DND-41 (cell line): ENCODE results near the gene ADRA2B.

Experiments used
- ATAC-seq: fragments of 200-7000 bp; cut with Tn5 transposase; 3 replicates; pipeline ENCODE4 v1.9.1; 2021; ENCODE audit warnings: low read depth; ENCODE audit not compliant: insufficient read depth
- DNase-seq: peaks from one replicate; pipeline ENCODE4 v3.0.0-alpha.2; 2020
- H2AFZ ChIP-seq: 2 replicates; pipeline ENCODE4 v1.6.0; 2012; ENCODE audit warnings: low read depth, low read length
- H3K27ac ChIP-seq: 2 replicates; pipeline ENCODE4 v1.5.1; 2012; ENCODE audit warnings: low read length, inconsistent platforms
- H3K27me3 ChIP-seq: fragments of 200-600 bp; sonication (generic); 2 replicates; pipeline ENCODE4 v1.6.0; 2012; ENCODE audit warnings: low read length, mild to moderate bottlenecking, inconsistent platforms; ENCODE audit not compliant: insufficient read depth, poor library complexity
- H3K36me3 ChIP-seq: 2 replicates; pipeline ENCODE4 v1.5.1; 2012; ENCODE audit warnings: low read length, inconsistent platforms; ENCODE audit not compliant: insufficient read depth
- H3K4me1 ChIP-seq: 2 replicates; pipeline ENCODE4 v1.5.1; 2012; ENCODE audit warnings: mild to moderate bottlenecking, low read length; ENCODE audit not compliant: insufficient read depth
- H3K4me2 ChIP-seq: 2 replicates; pipeline ENCODE4 v1.6.0; 2012; ENCODE audit warnings: mild to moderate bottlenecking, moderate library complexity, low read length, inconsistent platforms; ENCODE audit not compliant: insufficient read depth
- H3K4me3 ChIP-seq, 2 experiments: fragments of 200-600 bp in 1 of 2; shearing (Covaris generic) in 1 of 2; 2 replicates each; pipeline ENCODE4 v1.5.1; 2012 to 2016; ENCODE audit warnings: inconsistent platforms in 2 of 2, low read length in 2 of 2, mild to moderate bottlenecking in 2 of 2, low read depth in 1 of 2, moderate library complexity in 1 of 2
- H3K79me2 ChIP-seq: 2 replicates; pipeline ENCODE4 v1.6.0; 2012; ENCODE audit warnings: low read length, inconsistent platforms; ENCODE audit not compliant: insufficient read depth
- H3K9ac ChIP-seq: 2 replicates; pipeline ENCODE4 v1.6.0; 2012; ENCODE audit warnings: low read depth, mild to moderate bottlenecking, inconsistent platforms, low read length, moderate library complexity
- H3K9me3 ChIP-seq: 2 replicates; pipeline ENCODE4 v1.5.1; 2012; ENCODE audit warnings: low read length, moderate library complexity, mild to moderate bottlenecking, inconsistent platforms; ENCODE audit not compliant: insufficient read depth, severe bottlenecking
- H4K20me1 ChIP-seq: 2 replicates; pipeline ENCODE4 v1.6.0; 2012; ENCODE audit warnings: low read length; ENCODE audit not compliant: insufficient read depth
- CTCF ChIP-seq: IDR thresholded peaks from 2 replicates; pipeline ENCODE4 v1.5.1; 2012; ENCODE audit warnings: borderline replicate concordance, low read length, moderate library complexity, mild to moderate bottlenecking; ENCODE audit not compliant: poor library complexity, severe bottlenecking; ENCODE audit errors: extremely low read depth
- EZH2 ChIP-seq: IDR thresholded peaks from 3 replicates; pipeline ENCODE4 v1.6.1; 2012; ENCODE audit warnings: borderline replicate concordance, low read depth, mild to moderate bottlenecking, moderate library complexity, low read length, inconsistent platforms; ENCODE audit not compliant: severe bottlenecking

The ADRA2B gene

GRCh38 chr2:96089356-96090195 is 26.8 kb downstream of the ADRA2B start:
- DNase-seq (peak; percentile 1), ATAC-seq (no peak)
- H4K20me1 ChIP-seq, result no peaks in the 10 kb centered on the region
- H3K4me2 ChIP-seq, result no peak overlapping the region
- no peaks in the 10 kb centered on the region for H3K9me3 ChIP-seq
- no peaks in the 10 kb centered on the region for H3K36me3 ChIP-seq
- no peak overlapping the region for H2AFZ ChIP-seq
- no peaks in the 10 kb centered on the region for H3K27me3 ChIP-seq
- H3K9ac ChIP-seq, result no peak overlapping the region
- H3K27ac ChIP-seq, result no peak overlapping the region
- no peaks in the 10 kb centered on the region for H3K79me2 ChIP-seq
- no peak overlapping the region for H3K4me3 ChIP-seq
- TF ChIP-seq EZH2 (no peak), CTCF (no peak)
- no peaks in the 10 kb centered on the region for H3K4me1 ChIP-seq

GRCh38 chr2:96088340-96089335 is 27.7 kb downstream of the ADRA2B start:
- Histone ChIP-seq H4K20me1 (no peaks in the 10 kb centered on the region), H3K27me3 (no peaks in the 10 kb centered on the region), H3K9me3 (no peaks in the 10 kb centered on the region), H3K4me3 (no peak overlapping the region), H3K36me3 (no peaks in the 10 kb centered on the region), H3K79me2 (no peaks in the 10 kb centered on the region), H2AFZ (no peak overlapping the region), H3K4me2 (no peak overlapping the region), H3K4me1 (no peaks in the 10 kb centered on the region), H3K27ac (no peak overlapping the region), H3K9ac (no peak overlapping the region)
- TF ChIP-seq EZH2, result no peak
- TF ChIP-seq CTCF, result no peak
- ATAC-seq (no peak), DNase-seq (no peak)

- Histone ChIP-seq H3K4me1 (no peaks in the 10 kb centered on the region), H3K79me2 (no peaks in the 10 kb centered on the region), H3K9ac (no peak overlapping the region), H3K4me2 (no peak overlapping the region), H3K27me3 (no peaks in the 10 kb centered on the region), H4K20me1 (no peaks in the 10 kb centered on the region), H3K27ac (no peak overlapping the region), H3K4me3 (no peak overlapping the region), H3K9me3 (no peaks in the 10 kb centered on the region), H2AFZ (no peak overlapping the region), H3K36me3 (no peaks in the 10 kb centered on the region)
- ATAC-seq (no peak), DNase-seq (no peak)
- TF ChIP-seq CTCF, result no peak
- no peak for TF ChIP-seq EZH2
These were observed 29.2 kb downstream of the ADRA2B start for GRCh38 chr2:96087130-96087529.
